Mesothelial cell of epicardium (in vitro differentiated cells): ENCODE data around the gene NEB. TPM values are rescaled to one million over a fixed set of nuclear protein-coding genes. Genes with fewer than 3 reads are reported as not detected.

Experiments used
- DNase-seq, 2 experiments: peaks; one replicate each; pipeline ENCODE4 v3.0.0; 2021; ENCODE audit warnings: low spot score in 2 of 2; ENCODE audit not compliant: unreplicated experiment in 2 of 2
- H3K27ac Mint-ChIP-seq: 2 replicates; pipeline ENCODE4 v1.8.0; 2021; ENCODE audit warnings: mixed read lengths
- H3K27me3 Mint-ChIP-seq: 2 replicates; pipeline ENCODE4 v1.8.0; 2021; ENCODE audit warnings: low read depth, mixed read lengths
- H3K36me3 Mint-ChIP-seq: 2 replicates; pipeline ENCODE4 v1.8.0; 2021; ENCODE audit warnings: mixed read lengths
- H3K4me1 Mint-ChIP-seq: 2 replicates; pipeline ENCODE4 v1.8.0; 2021; ENCODE audit warnings: mixed read lengths
- H3K4me3 Mint-ChIP-seq: 2 replicates; pipeline ENCODE4 v1.8.0; 2021; ENCODE audit warnings: mild to moderate bottlenecking, moderate library complexity, mixed read lengths
- H3K9me3 Mint-ChIP-seq: 2 replicates; pipeline ENCODE4 v1.8.0; 2021; ENCODE audit warnings: mixed read lengths
- total RNA-seq: library from RNA; stranded (reverse); gene quantifications from 3 replicates; pipeline ENCODE4 v1.2.1, GENCODE V29; 2021
- TF ChIP-seq, protein P1 (sequence below): fragments of 200-600 bp; sonication (generic); IDR thresholded peaks from one replicate; pipeline ENCODE4 v1.5.0; 2021; ENCODE audit warnings: antibody characterized with exemption; ENCODE audit not compliant: unreplicated experiment

The NEB gene
- total RNA-seq, 1 donor from 2014 or later: 0.92 TPM

DNA sequence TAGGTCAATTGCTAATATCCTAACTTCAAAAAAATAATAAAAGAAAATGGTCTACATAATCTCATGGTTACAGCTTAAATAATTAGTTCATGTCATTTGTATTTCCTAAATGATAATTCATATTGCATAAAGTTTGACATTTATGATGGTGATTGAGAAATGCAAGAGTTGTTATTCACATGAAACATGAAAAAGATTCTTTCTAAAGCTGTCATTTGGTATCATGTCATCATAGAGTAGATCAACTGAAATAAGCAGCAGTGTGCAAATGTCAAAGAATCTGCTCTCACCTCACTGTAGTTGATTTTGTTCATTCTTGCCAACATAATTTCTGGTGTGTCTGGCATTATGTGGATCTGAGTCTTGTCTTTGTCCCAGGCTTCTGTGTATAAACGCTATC, 95.3 kb downstream of the NEB start:
- Mint-ChIP-seq H3K4me1 (peaks cover 11% of the 10 kb centered on the region), H3K27ac (no peak overlapping the region), H3K36me3 (peaks cover 4% of the 10 kb centered on the region), H3K27me3 (no peaks in the 10 kb centered on the region), H3K4me3 (no peak overlapping the region), H3K9me3 (peaks cover 5% of the 10 kb centered on the region)
- DNase-seq: no peak
- TF ChIP-seq, protein P1, sequence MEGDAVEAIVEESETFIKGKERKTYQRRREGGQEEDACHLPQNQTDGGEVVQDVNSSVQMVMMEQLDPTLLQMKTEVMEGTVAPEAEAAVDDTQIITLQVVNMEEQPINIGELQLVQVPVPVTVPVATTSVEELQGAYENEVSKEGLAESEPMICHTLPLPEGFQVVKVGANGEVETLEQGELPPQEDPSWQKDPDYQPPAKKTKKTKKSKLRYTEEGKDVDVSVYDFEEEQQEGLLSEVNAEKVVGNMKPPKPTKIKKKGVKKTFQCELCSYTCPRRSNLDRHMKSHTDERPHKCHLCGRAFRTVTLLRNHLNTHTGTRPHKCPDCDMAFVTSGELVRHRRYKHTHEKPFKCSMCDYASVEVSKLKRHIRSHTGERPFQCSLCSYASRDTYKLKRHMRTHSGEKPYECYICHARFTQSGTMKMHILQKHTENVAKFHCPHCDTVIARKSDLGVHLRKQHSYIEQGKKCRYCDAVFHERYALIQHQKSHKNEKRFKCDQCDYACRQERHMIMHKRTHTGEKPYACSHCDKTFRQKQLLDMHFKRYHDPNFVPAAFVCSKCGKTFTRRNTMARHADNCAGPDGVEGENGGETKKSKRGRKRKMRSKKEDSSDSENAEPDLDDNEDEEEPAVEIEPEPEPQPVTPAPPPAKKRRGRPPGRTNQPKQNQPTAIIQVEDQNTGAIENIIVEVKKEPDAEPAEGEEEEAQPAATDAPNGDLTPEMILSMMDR: no peak

DNA sequence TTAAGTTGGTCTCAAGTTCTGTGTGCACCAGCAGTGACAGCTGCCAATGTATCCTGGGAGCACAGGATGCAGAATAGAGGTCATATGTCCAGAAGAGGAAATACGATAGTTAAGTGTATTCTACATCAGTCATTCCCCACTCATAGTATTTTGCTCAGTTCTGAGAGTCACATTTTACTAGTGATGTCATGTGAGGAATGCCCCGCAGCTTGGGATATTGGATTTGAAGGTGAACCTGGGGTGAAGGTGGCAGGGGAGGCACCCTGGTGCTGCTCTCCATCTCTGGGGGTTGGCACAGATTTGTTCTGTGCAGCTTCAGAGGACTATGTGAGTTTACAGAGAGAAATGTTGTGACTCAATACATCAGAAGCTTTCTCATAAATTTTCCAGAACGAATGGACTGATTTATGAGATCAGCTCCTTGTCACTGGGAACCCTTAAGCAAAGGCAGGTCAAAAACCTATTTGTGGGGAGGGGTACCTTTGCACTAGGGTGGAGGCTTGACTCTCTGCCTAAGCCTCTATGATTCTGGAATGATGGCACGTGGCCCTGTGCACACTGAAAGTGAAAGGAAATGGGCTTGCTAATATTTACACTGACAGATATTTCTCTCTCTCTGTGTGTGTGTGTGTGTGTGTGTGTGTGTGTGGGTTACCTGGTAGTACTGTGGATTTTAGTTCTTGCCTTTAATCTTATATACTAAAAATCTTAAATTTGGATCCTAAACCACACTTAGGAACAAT, 95.9 kb downstream of the NEB start:
- Mint-ChIP-seq H3K36me3 (peaks cover 6% of the 10 kb centered on the region), H3K4me1 (peaks cover 9% of the 10 kb centered on the region), H3K27me3 (no peaks in the 10 kb centered on the region), H3K27ac (no peak overlapping the region), H3K4me3 (no peak overlapping the region), H3K9me3 (peaks cover 7% of the 10 kb centered on the region)
- DNase-seq: no peak
- TF ChIP-seq, protein P1: no peak

DNA sequence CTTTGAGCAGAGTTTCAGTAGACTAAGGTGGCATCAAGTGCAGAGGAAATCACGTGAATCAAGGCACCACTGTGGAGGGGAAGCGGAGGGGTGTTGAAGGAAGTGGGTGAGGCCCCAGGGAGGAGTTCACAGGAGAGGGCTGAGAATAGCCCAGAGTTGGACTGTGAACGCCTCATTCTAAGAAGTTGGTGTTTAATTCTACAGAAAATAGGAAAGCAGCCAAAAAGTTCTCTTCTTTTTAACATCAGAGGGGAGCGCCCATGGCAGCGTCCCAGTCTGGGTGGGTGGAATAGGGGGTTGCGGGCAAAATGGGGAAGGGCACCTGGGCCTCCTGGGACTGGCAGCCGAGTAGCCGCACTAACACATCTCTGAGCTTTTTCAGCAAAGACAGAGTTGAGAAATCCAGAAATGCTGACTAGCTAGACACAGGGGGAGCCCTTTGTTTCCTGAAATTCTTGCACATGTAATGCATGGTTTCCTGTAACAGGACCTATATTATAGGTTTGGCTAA, 97.0 kb downstream of the NEB start:
- H3K9me3 Mint-ChIP-seq: peaks cover 7% of the 10 kb centered on the region
- H3K27ac Mint-ChIP-seq: no peak overlapping the region
- H3K4me3 Mint-ChIP-seq: no peak overlapping the region
- no peaks in the 10 kb centered on the region for H3K27me3 Mint-ChIP-seq
- TF ChIP-seq, protein P1: no peak
- DNase-seq: no peak
- H3K4me1 Mint-ChIP-seq: peaks cover 9% of the 10 kb centered on the region
- H3K36me3 Mint-ChIP-seq: peaks cover 6% of the 10 kb centered on the region

GRCh38 chr2:151634736-151635467, 99.4 kb downstream of the NEB start:
- TF ChIP-seq, protein P1: no peak
- H3K36me3 Mint-ChIP-seq: peaks cover 6% of the 10 kb centered on the region
- H3K27me3 Mint-ChIP-seq: no peaks in the 10 kb centered on the region
- H3K9me3 Mint-ChIP-seq: peaks cover 7% of the 10 kb centered on the region
- no peak for DNase-seq
- peaks cover 9% of the 10 kb centered on the region for H3K4me1 Mint-ChIP-seq
- no peak overlapping the region for H3K27ac Mint-ChIP-seq
- no peak overlapping the region for H3K4me3 Mint-ChIP-seq

GRCh38 chr2:151632993-151633565, 101.2 kb downstream of the NEB start:
- Mint-ChIP-seq H3K27ac (no peak overlapping the region), H3K27me3 (no peaks in the 10 kb centered on the region), H3K36me3 (peaks cover 6% of the 10 kb centered on the region), H3K4me1 (peaks cover 5% of the 10 kb centered on the region), H3K9me3 (peaks cover 7% of the 10 kb centered on the region), H3K4me3 (no peak overlapping the region)
- DNase-seq: no peak
- TF ChIP-seq, protein P1: peak; percentile 68
